ENCODE measurements around the gene PYGB.

The PYGB gene

GRCh38 chr20:25300496-25301170 lies 52.7 kb downstream of the PYGB start:
- TF ChIP-seq ZFX (IDR thresholded peaks at IDR 0.05; ENCODE audit: borderline replicate concordance) (no peak), CTCF (IDR thresholded peaks at IDR 0.05) (no peak)
- H3K27ac ChIP-seq = no peak overlapping the region

- no peak overlapping the region for H3K27ac ChIP-seq
These were observed 53.6 kb downstream of the PYGB start for GRCh38 chr20:25301357-25301920.

GRCh38 chr20:25302596-25302995 lies 54.7 kb downstream of the PYGB start:
- H3K27ac ChIP-seq = no peak overlapping the region
- TF ChIP-seq CTCF (IDR thresholded peaks at IDR 0.05) (no peak), ZFX (IDR thresholded peaks at IDR 0.05; ENCODE audit: borderline replicate concordance) (no peak)

More at GRCh38 chr20:25301357-25301920, 53.6 kb downstream of the PYGB start:
- TF ChIP-seq CTCF (IDR thresholded peaks at IDR 0.05) (no peak), ZFX (IDR thresholded peaks at IDR 0.05; ENCODE audit: borderline replicate concordance) (no peak)

- TF ChIP-seq ZFX (IDR thresholded peaks at IDR 0.05; ENCODE audit: borderline replicate concordance) = no peak
- TF ChIP-seq CTCF (IDR thresholded peaks at IDR 0.05) = no peak
- H3K27ac ChIP-seq = no peak overlapping the region
These were observed 55.6 kb downstream of the PYGB start for GRCh38 chr20:25303292-25304024.

- H3K27ac ChIP-seq = no peak overlapping the region
- TF ChIP-seq CTCF (IDR thresholded peaks at IDR 0.05) (no peak), ZFX (IDR thresholded peaks at IDR 0.05; ENCODE audit: borderline replicate concordance) (no peak)
These were observed 56.2 kb downstream of the PYGB start for GRCh38 chr20:25304025-25304549.

GRCh38 chr20:25306991-25307903 lies 59.4 kb downstream of the PYGB start:
- TF ChIP-seq ZFX (IDR thresholded peaks at IDR 0.05; ENCODE audit: borderline replicate concordance) = no peak
- TF ChIP-seq CTCF (IDR thresholded peaks at IDR 0.05) = no peak
- no peak overlapping the region for H3K27ac ChIP-seq

All from 22Rv1 (cell line).